Lower lobe of right lung (tissue), 2 donors: ENCODE measurements around the gene OR3A3. TPM values are rescaled to one million over a fixed set of nuclear protein-coding genes. Genes with fewer than 3 reads are reported as not detected.
"Not testable (repeated sequence)": the region's sequence is repeated elsewhere in the genome, so short reads cannot be mapped to it uniquely, and the experiment has no call there.

Experiments used
- ATAC-seq, 2 donors: fragments of 200-7000 bp; cut with Tn5 transposase; one replicate each; pipeline ENCODE4 v1.9.1; 2020 to 2022; ENCODE audit warnings: mild to moderate bottlenecking in 2 of 2, moderate library complexity in 2 of 2
- DNase-seq: peaks from one replicate; pipeline ENCODE4 v3.0.0-alpha.2; 2020
- H3K27ac ChIP-seq: fragments of 200-600 bp; one replicate; pipeline ENCODE4 v1.8.0; 2022
- H3K27me3 ChIP-seq: fragments of 200-600 bp; one replicate; pipeline ENCODE4 v1.8.0; 2022; ENCODE audit warnings: low read depth
- H3K36me3 ChIP-seq: fragments of 200-600 bp; one replicate; pipeline ENCODE4 v1.8.0; 2022; ENCODE audit warnings: mild to moderate bottlenecking
- H3K4me1 ChIP-seq: fragments of 200-600 bp; one replicate; pipeline ENCODE4 v1.8.0; 2022
- H3K4me3 ChIP-seq: fragments of 200-600 bp; one replicate; pipeline ENCODE4 v1.8.0; 2022; ENCODE audit warnings: mild to moderate bottlenecking
- H3K9me3 ChIP-seq: fragments of 200-600 bp; one replicate; pipeline ENCODE4 v1.8.0; 2022
- intact Hi-C: fragments of 100-400 bp; cut with DNase I; formaldehyde crosslinking; loops from one replicate; pipeline ENCODE4 v1.11.0; 2022
- total RNA-seq: library from RNA; stranded (reverse); fragmentation: NEBNext Ultra II Directional; extraction: Animal tissue kit (Norgen Biotek cat#: 25700); gene quantifications from one replicate; pipeline ENCODE4 v1.2.1, GENCODE V29; 2021
- TF ChIP-seq, protein P1 (sequence below): fragments of 200-600 bp; IDR thresholded peaks from one replicate; pipeline ENCODE4 v1.8.0; 2022; ENCODE audit warnings: antibody characterized with exemption, mild to moderate bottlenecking
- donor health status: DM: no; HTN: yes; CAD: no; lungs with severe emphysema.

OR3A3 gene
- total RNA-seq, 1 donor from 2014 or later, result not detected

DNA sequence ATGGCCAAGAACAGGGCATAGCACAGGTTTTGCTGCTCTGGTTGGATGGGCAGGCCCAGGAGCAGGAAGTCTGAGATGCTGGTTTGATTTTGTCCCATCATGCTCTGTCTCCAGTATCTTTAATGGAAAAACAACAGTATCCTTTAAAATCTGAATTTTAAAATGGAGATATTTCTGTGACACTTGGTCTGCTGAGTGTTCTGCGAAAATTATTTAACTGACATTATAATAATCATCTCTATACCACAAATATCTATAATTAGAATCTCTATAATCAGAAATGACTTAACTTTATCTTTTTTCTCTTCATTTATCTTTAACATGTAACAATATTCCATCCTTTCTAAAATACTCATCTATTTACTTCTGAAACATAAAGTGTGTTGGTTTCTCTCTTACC is 12.9 kb upstream of the OR3A3 start, which contains the start of gene OR1E1:
TSS of gene OR1E1 (minus strand) at position 101 of the 400 bp plus-strand sequence. CDS start at position 101, 0 bp downstream.
- intact Hi-C loops, result no loop called here
- Histone ChIP-seq H3K9me3 (no peaks in the 10 kb centered on the region), H3K4me3 (no peak within 1 kb of the TSS), H3K4me1 (no peaks in the 10 kb centered on the region), H3K36me3 (no peaks in the 10 kb centered on the region), H3K27me3 (peaks cover 7% of the 10 kb centered on the region), H3K27ac (no peak within 1 kb of the TSS)
- DNase-seq (no peak), ATAC-seq (no peak)
- TF ChIP-seq, protein P1, sequence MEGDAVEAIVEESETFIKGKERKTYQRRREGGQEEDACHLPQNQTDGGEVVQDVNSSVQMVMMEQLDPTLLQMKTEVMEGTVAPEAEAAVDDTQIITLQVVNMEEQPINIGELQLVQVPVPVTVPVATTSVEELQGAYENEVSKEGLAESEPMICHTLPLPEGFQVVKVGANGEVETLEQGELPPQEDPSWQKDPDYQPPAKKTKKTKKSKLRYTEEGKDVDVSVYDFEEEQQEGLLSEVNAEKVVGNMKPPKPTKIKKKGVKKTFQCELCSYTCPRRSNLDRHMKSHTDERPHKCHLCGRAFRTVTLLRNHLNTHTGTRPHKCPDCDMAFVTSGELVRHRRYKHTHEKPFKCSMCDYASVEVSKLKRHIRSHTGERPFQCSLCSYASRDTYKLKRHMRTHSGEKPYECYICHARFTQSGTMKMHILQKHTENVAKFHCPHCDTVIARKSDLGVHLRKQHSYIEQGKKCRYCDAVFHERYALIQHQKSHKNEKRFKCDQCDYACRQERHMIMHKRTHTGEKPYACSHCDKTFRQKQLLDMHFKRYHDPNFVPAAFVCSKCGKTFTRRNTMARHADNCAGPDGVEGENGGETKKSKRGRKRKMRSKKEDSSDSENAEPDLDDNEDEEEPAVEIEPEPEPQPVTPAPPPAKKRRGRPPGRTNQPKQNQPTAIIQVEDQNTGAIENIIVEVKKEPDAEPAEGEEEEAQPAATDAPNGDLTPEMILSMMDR, result no peak

DNA sequence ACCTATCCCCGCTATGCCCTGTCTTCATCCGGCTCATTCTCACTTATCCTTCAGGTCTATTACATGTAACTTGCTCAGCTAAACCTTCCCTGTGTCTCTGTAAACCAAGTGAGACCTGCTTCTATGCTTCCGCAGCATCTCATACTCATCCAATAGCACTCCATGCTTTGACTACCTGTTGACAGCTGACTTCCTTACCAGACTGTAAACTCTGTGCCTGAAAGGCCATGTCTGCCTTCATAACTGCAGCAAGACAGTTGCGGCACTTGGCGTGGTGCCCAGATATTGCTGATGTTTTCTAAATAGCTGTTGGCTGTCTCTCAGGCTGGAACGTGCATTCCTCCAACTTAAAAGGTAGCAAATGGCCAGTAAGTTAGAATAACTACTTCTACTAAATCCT is 11.1 kb upstream of the OR3A3 start:
- no peak overlapping the region for H3K4me3 ChIP-seq
- no peaks in the 10 kb centered on the region for H3K9me3 ChIP-seq
- intact Hi-C loops, result no loop called here
- H3K27me3 ChIP-seq, result peaks cover 5% of the 10 kb centered on the region
- DNase-seq (no peak), ATAC-seq (no peak)
- H3K4me1 ChIP-seq, result no peaks in the 10 kb centered on the region
- H3K27ac ChIP-seq, result no peak overlapping the region
- TF ChIP-seq, protein P1, result no peak
- H3K36me3 ChIP-seq, result no peaks in the 10 kb centered on the region

DNA sequence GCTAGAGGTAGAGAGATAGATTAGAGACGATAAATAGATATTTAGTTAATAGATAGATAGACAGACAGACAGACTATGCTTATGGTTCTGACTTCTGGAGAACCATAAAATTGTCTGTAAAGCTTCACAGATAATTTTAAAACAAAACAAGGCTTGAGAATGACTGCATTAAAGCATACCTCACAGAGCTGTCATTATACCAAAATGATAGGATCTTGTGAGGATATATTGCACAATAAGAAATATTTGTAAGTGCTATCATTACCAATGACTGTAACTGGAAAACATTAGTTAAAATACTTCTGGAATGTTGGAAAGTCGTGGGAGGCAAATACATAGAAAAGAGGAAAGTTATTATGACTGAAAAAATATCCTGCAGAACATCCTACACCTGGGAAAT is 9.4 kb upstream of the OR3A3 start:
- H3K9me3 ChIP-seq, result peaks cover 4% of the 10 kb centered on the region
- DNase-seq (no peak), ATAC-seq (no peak)
- no peaks in the 10 kb centered on the region for H3K36me3 ChIP-seq
- H3K27ac ChIP-seq, result no peak overlapping the region
- no peaks in the 10 kb centered on the region for H3K4me1 ChIP-seq
- no peak overlapping the region for H3K4me3 ChIP-seq
- H3K27me3 ChIP-seq, result peaks cover 5% of the 10 kb centered on the region
- TF ChIP-seq, protein P1, result no peak
- intact Hi-C loops, result no loop called here

DNA sequence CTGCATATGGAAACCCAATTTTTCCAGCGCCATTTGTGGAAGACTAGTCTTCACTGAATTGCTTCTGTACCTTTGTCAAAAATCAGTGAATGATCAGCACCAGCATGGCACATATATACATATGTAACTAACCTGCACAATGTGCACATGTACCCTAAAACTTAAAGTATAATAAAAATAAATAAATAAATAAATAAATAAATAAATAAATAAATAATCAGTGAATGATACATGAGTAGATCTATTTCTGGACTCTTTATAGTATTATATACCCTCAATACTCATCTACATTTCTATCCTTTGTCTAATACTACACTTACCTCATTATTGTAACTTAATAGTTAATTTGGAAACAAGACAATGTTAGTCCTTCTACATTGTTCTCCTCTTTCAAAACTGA is 7.3 kb upstream of the OR3A3 start:
- intact Hi-C loops, H3K9me3 ChIP-seq, H3K27me3 ChIP-seq, H3K36me3 ChIP-seq, H3K4me3 ChIP-seq, DNase-seq, ATAC-seq, H3K4me1 ChIP-seq, H3K27ac ChIP-seq: not testable (repeated sequence)

DNA sequence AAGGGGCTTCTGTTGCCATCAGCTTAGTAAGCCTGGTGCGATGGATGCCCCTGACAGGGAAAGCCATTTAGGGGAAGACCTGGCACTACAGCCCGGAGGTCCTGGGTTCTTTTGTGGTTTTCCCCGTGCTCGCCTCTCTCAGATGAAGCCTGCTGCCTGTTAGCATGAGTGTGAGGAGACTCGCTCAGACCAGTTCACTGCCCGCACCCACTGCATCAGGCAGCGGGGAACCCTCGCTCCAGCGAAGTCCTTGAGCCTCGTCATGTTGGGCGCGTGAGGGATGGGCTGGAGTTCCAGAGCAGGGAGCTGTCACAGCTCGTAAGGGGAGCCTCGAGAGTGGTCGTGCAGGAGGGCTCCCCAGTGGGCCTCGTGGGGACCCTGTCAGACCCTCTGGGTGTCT is 1.0 kb downstream of the OR3A3 start:
- H3K4me1 ChIP-seq, intact Hi-C loops, H3K36me3 ChIP-seq, H3K9me3 ChIP-seq, H3K27ac ChIP-seq, DNase-seq, H3K27me3 ChIP-seq, ATAC-seq, H3K4me3 ChIP-seq: not testable (repeated sequence)

DNA sequence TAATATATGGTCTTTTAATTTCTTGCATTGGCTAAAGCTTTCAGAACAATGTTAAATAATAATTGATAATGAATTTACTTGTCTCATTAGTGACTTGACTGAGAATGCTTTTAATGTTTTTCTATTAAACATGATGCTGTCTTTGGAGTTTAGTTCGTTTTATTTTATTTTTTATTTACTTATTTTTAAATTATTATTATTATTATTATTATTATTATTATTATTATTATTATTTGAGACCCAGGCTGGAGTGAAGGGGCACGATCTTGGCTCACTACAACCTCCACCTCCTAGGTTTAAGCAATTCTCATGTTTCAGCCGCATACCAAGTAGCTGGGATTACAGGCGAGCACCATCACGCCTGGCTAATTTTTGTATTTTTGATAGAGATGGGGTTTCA is 4.4 kb downstream of the OR3A3 start:
- Histone ChIP-seq H3K9me3 (no peaks in the 10 kb centered on the region), H3K4me1 (no peaks in the 10 kb centered on the region), H3K36me3 (no peaks in the 10 kb centered on the region), H3K4me3 (no peak overlapping the region), H3K27ac (no peak overlapping the region), H3K27me3 (no peaks in the 10 kb centered on the region)
- no peak for DNase-seq
- TF ChIP-seq, protein P1, result no peak
- intact Hi-C loops, result no loop called here
- no peak for ATAC-seq

DNA sequence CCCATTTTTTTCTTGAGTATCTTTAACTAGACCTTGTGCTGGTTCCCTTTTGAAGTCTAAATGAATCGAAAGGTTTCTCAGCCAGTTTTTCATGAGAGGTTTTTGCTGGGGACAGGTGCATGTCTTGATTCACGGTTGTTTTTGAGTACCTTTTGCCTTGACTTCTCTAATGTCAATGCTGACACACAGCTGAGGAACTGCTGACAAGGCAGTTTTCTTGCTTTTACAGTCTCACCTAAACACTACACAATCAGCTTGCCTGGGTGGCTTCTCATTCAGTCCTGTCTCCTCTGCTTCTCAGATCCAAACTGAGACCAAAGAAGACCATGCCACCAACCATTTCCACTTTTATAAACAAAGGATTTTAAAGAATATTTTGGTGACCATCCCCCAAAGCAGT is 7.1 kb downstream of the OR3A3 start:
- TF ChIP-seq, protein P1, result no peak
- H3K27ac ChIP-seq, result no peak overlapping the region
- no peak for ATAC-seq
- no peaks in the 10 kb centered on the region for H3K9me3 ChIP-seq
- no peaks in the 10 kb centered on the region for H3K36me3 ChIP-seq
- intact Hi-C loops, result no loop called here
- no peak for DNase-seq
- H3K27me3 ChIP-seq, result no peaks in the 10 kb centered on the region
- H3K4me1 ChIP-seq, result no peaks in the 10 kb centered on the region
- H3K4me3 ChIP-seq, result no peak overlapping the region

DNA sequence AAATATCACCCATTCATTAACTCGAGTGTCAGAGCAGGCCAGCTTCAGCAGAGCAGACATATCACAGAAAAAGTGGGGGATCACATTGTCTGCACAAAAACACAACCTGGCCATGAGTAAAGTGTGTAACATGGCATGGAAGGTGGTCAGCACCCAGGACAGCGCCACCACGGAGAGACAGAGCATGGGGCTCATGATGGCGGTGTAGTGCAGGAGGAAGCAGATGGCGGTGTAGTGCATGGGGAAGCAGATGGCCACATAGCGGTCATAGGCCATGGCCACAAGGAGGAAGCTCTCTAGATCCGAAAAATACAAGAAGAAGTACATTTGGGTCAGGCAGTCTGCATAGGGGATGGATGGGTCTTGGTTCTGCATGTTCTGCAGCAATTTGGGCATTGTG is 22.0 kb downstream of the OR3A3 start:
- peak; percentile 44 to 85 for ATAC-seq
- H3K36me3 ChIP-seq, H3K4me1 ChIP-seq, H3K4me3 ChIP-seq, H3K9me3 ChIP-seq, intact Hi-C loops, H3K27ac ChIP-seq, H3K27me3 ChIP-seq: not testable (repeated sequence)
- peak; percentile 59 for DNase-seq
